ENCODE data around the gene HES4. TPM values are rescaled to one million over a fixed set of nuclear protein-coding genes. Genes with fewer than 3 reads are reported as not detected.
A peak's percentile ranks its signal among the peaks of the same experiment; 100 is the strongest.

Gene HES4
- total and polyA plus RNA-seq, 4 donors, result 13.5 to 47.9 (median 27.1) TPM

GRCh38 chr1:998745-998994 is 1.2 kb downstream of the HES4 start:
- H3K27ac ChIP-seq (ENCODE audit: low read depth in 1 of 2, low read length in 1 of 2), result peak overlapping the region; percentile 78 to 99

GRCh38 chr1:997993-998744 is 1.7 kb downstream of the HES4 start:
- 14 to 37% methylated on average over 58 to 75 of the region's 75 CpGs for WGBS, 2 donors
- H3K4me1 ChIP-seq (ENCODE audit: control insufficient read depth in 5 of 5, insufficient read depth in 5 of 5, low read length in 5 of 5), result peaks cover 0 to 16% (median 7%) of the 10 kb centered on the region in 5 donors

More at GRCh38 chr1:998745-998994, 1.2 kb downstream of the HES4 start:
- Histone ChIP-seq H3K4me3 (peak overlapping the region; percentile 47), H3K9me3 (ENCODE audit: control insufficient read depth in 4 of 4, insufficient read depth in 3 of 4, low read length in 3 of 4) (no peaks in the 10 kb centered on the region), H3K27me3 (ENCODE audit: control insufficient read depth in 3 of 3, insufficient read depth in 3 of 3, low read length in 2 of 3) (peaks cover 0 to 12% (median 0%) of the 10 kb centered on the region in 3 donors), H3K9ac (ENCODE audit: insufficient read depth in 1 of 2, low read length in 2 of 2) (no peak overlapping the region), H3K36me3 (ENCODE audit: control insufficient read depth in 4 of 4, insufficient read depth in 4 of 4, low read length in 4 of 4) (no peaks in the 10 kb centered on the region), H3K4me1 (ENCODE audit: control insufficient read depth in 5 of 5, insufficient read depth in 5 of 5, low read length in 5 of 5) (peaks cover 0 to 16% (median 7%) of the 10 kb centered on the region in 5 donors)
- DNase-seq (peak in 2 of 3 donors; percentile 42 to 45), ATAC-seq (ENCODE audit: insufficient read depth, low FRiP score) (no peak)
- TF ChIP-seq CTCF (IDR thresholded peaks at IDR 0.05; ENCODE audit: control extremely low read depth, extremely low read depth), result no peak
- WGBS, 2 donors, result 0 to 4% methylated on average over 3 to 27 of the region's 27 CpGs

GRCh38 chr1:997713-997992 is 2.2 kb downstream of the HES4 start:
- H3K27me3 ChIP-seq (ENCODE audit: control insufficient read depth in 3 of 3, insufficient read depth in 3 of 3, low read length in 2 of 3), result peaks cover 0 to 12% (median 0%) of the 10 kb centered on the region in 3 donors
- DNase-seq (no peak), ATAC-seq (ENCODE audit: insufficient read depth, low FRiP score) (no peak)
- H3K9me3 ChIP-seq (ENCODE audit: control insufficient read depth in 4 of 4, insufficient read depth in 3 of 4, low read length in 3 of 4), result peaks cover 0 to 5% (median under 1%) of the 10 kb centered on the region in 4 donors
- H3K36me3 ChIP-seq (ENCODE audit: control insufficient read depth in 4 of 4, insufficient read depth in 4 of 4, low read length in 4 of 4), result no peaks in the 10 kb centered on the region
- no peak overlapping the region for H3K4me3 ChIP-seq
- H3K9ac ChIP-seq (ENCODE audit: insufficient read depth in 1 of 2, low read length in 2 of 2), result no peak overlapping the region
- 52 to 80% methylated on average over 3 of the region's 3 CpGs for WGBS, 2 donors
- peaks cover 0 to 16% (median 7%) of the 10 kb centered on the region in 5 donors for H3K4me1 ChIP-seq (ENCODE audit: control insufficient read depth in 5 of 5, insufficient read depth in 5 of 5, low read length in 5 of 5)
- no peak overlapping the region for H3K27ac ChIP-seq (ENCODE audit: low read depth in 1 of 2, low read length in 1 of 2)
- no peak for TF ChIP-seq CTCF (IDR thresholded peaks at IDR 0.05; ENCODE audit: control extremely low read depth, extremely low read depth)

More at GRCh38 chr1:997993-998744, 1.7 kb downstream of the HES4 start:
- no peak for ATAC-seq (ENCODE audit: insufficient read depth, low FRiP score)
- Histone ChIP-seq H3K27me3 (ENCODE audit: control insufficient read depth in 3 of 3, insufficient read depth in 3 of 3, low read length in 2 of 3) (peaks cover 0 to 12% (median 0%) of the 10 kb centered on the region in 3 donors), H3K36me3 (ENCODE audit: control insufficient read depth in 4 of 4, insufficient read depth in 4 of 4, low read length in 4 of 4) (no peaks in the 10 kb centered on the region), H3K4me3 (peak overlapping the region; percentile 5), H3K27ac (ENCODE audit: low read depth in 1 of 2, low read length in 1 of 2) (no peak overlapping the region), H3K9ac (ENCODE audit: insufficient read depth in 1 of 2, low read length in 2 of 2) (no peak overlapping the region), H3K9me3 (ENCODE audit: control insufficient read depth in 4 of 4, insufficient read depth in 3 of 4, low read length in 3 of 4) (no peaks in the 10 kb centered on the region)
- TF ChIP-seq CTCF (IDR thresholded peaks at IDR 0.05; ENCODE audit: control extremely low read depth, extremely low read depth), result no peak
- peak in 2 of 3 donors; percentile 30 to 46 for DNase-seq
